Measurements from ENCODE around the gene IFNL1.
"Not testable (repeated sequence)": the region's sequence is repeated elsewhere in the genome, so short reads cannot be mapped to it uniquely, and the experiment has no call there.

Gene IFNL1

GRCh38 chr19:39296055-39296645 lies at the start of gene IFNL1:
TSS of gene IFNL1 (plus strand) at chr19:39296407. CDS start at chr19:39296422, 15 bp downstream.
- no peak for DNase-seq (ENCODE audit: low read depth)

- no peak for DNase-seq (ENCODE audit: low read depth)
These were observed 49.1 kb upstream of the IFNL1 start for GRCh38 chr19:39246951-39247669.

- DNase-seq (ENCODE audit: low read depth): no peak
These were observed 48.2 kb upstream of the IFNL1 start for GRCh38 chr19:39247701-39248664.

- no peak for DNase-seq (ENCODE audit: low read depth)
These were observed 47.4 kb upstream of the IFNL1 start, which contains the start of gene IFNL4 for GRCh38 chr19:39248806-39249205. TSS of gene IFNL4 (minus strand) at chr19:39248856.

- DNase-seq (ENCODE audit: low read depth): no peak
These were observed 45.1 kb upstream of the IFNL1 start for GRCh38 chr19:39251081-39251480.

GRCh38 chr19:39251846-39252245 lies 44.4 kb upstream of the IFNL1 start:
- DNase-seq (ENCODE audit: low read depth): no peak

- no peak for DNase-seq (ENCODE audit: low read depth)
These were observed 43.7 kb upstream of the IFNL1 start for GRCh38 chr19:39252458-39252857.

- DNase-seq (ENCODE audit: low read depth): no peak
These were observed 42.6 kb upstream of the IFNL1 start for GRCh38 chr19:39253374-39254149.

- DNase-seq (ENCODE audit: low read depth): no peak
These were observed 41.5 kb upstream of the IFNL1 start for GRCh38 chr19:39254531-39255345.

GRCh38 chr19:39257227-39257626 lies 39.0 kb upstream of the IFNL1 start:
- DNase-seq (ENCODE audit: low read depth): no peak

GRCh38 chr19:39261704-39262103 lies 34.5 kb upstream of the IFNL1 start:
- DNase-seq (ENCODE audit: low read depth): no peak

- DNase-seq (ENCODE audit: low read depth): no peak
These were observed 33.7 kb upstream of the IFNL1 start for GRCh38 chr19:39262496-39262895.

- DNase-seq (ENCODE audit: low read depth): no peak
These were observed 32.3 kb upstream of the IFNL1 start for GRCh38 chr19:39263912-39264305.

GRCh38 chr19:39264306-39265290 lies 31.6 kb upstream of the IFNL1 start:
- no peak for DNase-seq (ENCODE audit: low read depth)

GRCh38 chr19:39265321-39265916 lies 30.8 kb upstream of the IFNL1 start:
- no peak for DNase-seq (ENCODE audit: low read depth)

GRCh38 chr19:39268085-39268484 lies 28.1 kb upstream of the IFNL1 start, which contains the start of gene IFNL2:
TSS of gene IFNL2 (plus strand) at chr19:39268396. CDS start at chr19:39268569, 173 bp downstream.
- DNase-seq (ENCODE audit: low read depth): not testable (repeated sequence)

GRCh38 chr19:39268531-39269223 lies 27.5 kb upstream of the IFNL1 start:
- not testable (repeated sequence) for DNase-seq (ENCODE audit: low read depth)

GRCh38 chr19:39269369-39269768 lies 26.8 kb upstream of the IFNL1 start:
- not testable (repeated sequence) for DNase-seq (ENCODE audit: low read depth)

All from activated T-helper 1 cell treated with Interleukin-2 at 50 U/mL for 16 hours (primary cell).